ENCODE results near the gene CXCL9.
"Not testable (repeated sequence)": the region's sequence is repeated elsewhere in the genome, so short reads cannot be mapped to it uniquely, and the experiment has no call there.

The CXCL9 gene

GRCh38 chr4:75989846-75990528, 17.3 kb downstream of the CXCL9 start:
- Histone ChIP-seq H3K4me2 (peak overlapping the region; percentile 82 to 97 (median 88)), H3K4me3 (peak overlapping the region; percentile 74 to 97 (median 85)), H3K9ac (peak overlapping the region; percentile 82 to 93 (median 88)), H3K36me3 (peaks cover 4 to 42% (median 38%) of the 10 kb centered on the region in 11 experiments; a peak in 21 of 22 replicates), H3K27ac (peak overlapping the region; percentile 77 to 92 (median 89)), H3K27me3 (no peaks in the 10 kb centered on the region), H3K4me1 (peaks cover 12 to 26% (median 21%) of the 10 kb centered on the region in 10 experiments), H4K20me1 (peaks cover 6 to 48% (median 38%) of the 10 kb centered on the region in 11 experiments; a peak in 21 of 22 replicates), H3K9me3 (replicated peaks in 1 of 11) (peaks cover 0 to 16% (median 8%) of the 10 kb centered on the region in 11 experiments; a peak in 13 of 22 replicates)
- TF ChIP-seq Cebpa-rat (IDR thresholded peaks at IDR 0.05) = no peak

- Histone ChIP-seq H3K27ac (no peak overlapping the region), H3K4me2 (no peak overlapping the region), H3K9ac (no peak overlapping the region), H3K9me3 (replicated peaks in 1 of 11) (peaks cover 0 to 26% (median 10%) of the 10 kb centered on the region in 11 experiments; a peak in 14 of 22 replicates), H3K27me3 (no peaks in the 10 kb centered on the region), H3K4me3 (no peak overlapping the region), H3K4me1 (peaks cover 12 to 22% (median 18%) of the 10 kb centered on the region in 10 experiments), H3K36me3 (peaks cover 36 to 88% (median 80%) of the 10 kb centered on the region in 11 experiments), H4K20me1 (peaks cover 20 to 93% (median 68%) of the 10 kb centered on the region in 11 experiments; a peak in 21 of 22 replicates)
- no peak for TF ChIP-seq Cebpa-rat (IDR thresholded peaks at IDR 0.05)
These were observed 22.2 kb downstream of the CXCL9 start for GRCh38 chr4:75985116-75985515.

GRCh38 chr4:75980576-75980975, 26.7 kb downstream of the CXCL9 start:
- H3K27me3 ChIP-seq = no peaks in the 10 kb centered on the region
- H3K9ac ChIP-seq = no peak overlapping the region
- H4K20me1 ChIP-seq = peaks cover 6 to 60% (median 44%) of the 10 kb centered on the region in 11 experiments; a peak in 20 of 22 replicates
- H3K36me3 ChIP-seq = peaks cover 78 to 97% (median 91%) of the 10 kb centered on the region in 11 experiments
- no peaks in the 10 kb centered on the region for H3K4me1 ChIP-seq
- H3K4me3 ChIP-seq = no peak overlapping the region
- TF ChIP-seq Cebpa-rat (IDR thresholded peaks at IDR 0.05) = no peak
- H3K9me3 ChIP-seq (replicated peaks in 1 of 11) = peaks cover 15 to 33% (median 24%) of the 10 kb centered on the region in 11 experiments; a peak in 21 of 22 replicates
- H3K27ac ChIP-seq = no peak overlapping the region
- no peak overlapping the region for H3K4me2 ChIP-seq

GRCh38 chr4:75976177-75976576, 31.1 kb downstream of the CXCL9 start:
- TF ChIP-seq Cebpa-rat (IDR thresholded peaks at IDR 0.05) = no peak
- peaks cover 0 to 23% (median 10%) of the 10 kb centered on the region in 11 experiments; a peak in 13 of 22 replicates for H4K20me1 ChIP-seq
- H3K4me2 ChIP-seq = no peak overlapping the region
- H3K9ac ChIP-seq = no peak overlapping the region
- no peaks in the 10 kb centered on the region for H3K27me3 ChIP-seq
- no peaks in the 10 kb centered on the region for H3K4me1 ChIP-seq
- H3K4me3 ChIP-seq = no peak overlapping the region
- H3K9me3 ChIP-seq (replicated peaks in 1 of 11) = peaks cover 15 to 28% (median 22%) of the 10 kb centered on the region in 11 experiments; a peak in 21 of 22 replicates
- peaks cover 99 to 100% (median 100%) of the 10 kb centered on the region in 11 experiments for H3K36me3 ChIP-seq
- no peak overlapping the region for H3K27ac ChIP-seq

- H3K36me3 ChIP-seq = peaks cover 99 to 100% (median 100%) of the 10 kb centered on the region in 11 experiments
- peaks cover 15 to 28% (median 22%) of the 10 kb centered on the region in 11 experiments; a peak in 21 of 22 replicates for H3K9me3 ChIP-seq (replicated peaks in 1 of 11)
- H3K27me3 ChIP-seq = no peaks in the 10 kb centered on the region
- no peak overlapping the region for H3K9ac ChIP-seq
- no peaks in the 10 kb centered on the region for H3K4me1 ChIP-seq
- no peak overlapping the region for H3K4me2 ChIP-seq
- peaks cover 0 to 6% (median 0%) of the 10 kb centered on the region in 11 experiments; a peak in 4 of 22 replicates for H4K20me1 ChIP-seq
- no peak overlapping the region for H3K27ac ChIP-seq
- no peak for TF ChIP-seq Cebpa-rat (IDR thresholded peaks at IDR 0.05)
- no peak overlapping the region for H3K4me3 ChIP-seq
These were observed 33.5 kb downstream of the CXCL9 start for GRCh38 chr4:75973766-75974165.

GRCh38 chr4:75968084-75968483, 39.2 kb downstream of the CXCL9 start:
- Histone ChIP-seq H3K9ac (no peak overlapping the region), H3K9me3 (replicated peaks in 1 of 11) (peaks cover 39 to 51% (median 43%) of the 10 kb centered on the region in 11 experiments), H3K27me3 (no peaks in the 10 kb centered on the region), H3K36me3 (peaks cover 99 to 100% (median 100%) of the 10 kb centered on the region in 11 experiments), H3K4me3 (no peak overlapping the region), H3K4me1 (no peaks in the 10 kb centered on the region), H3K4me2 (no peak overlapping the region), H3K27ac (no peak overlapping the region), H4K20me1 (peaks cover 0 to 3% (median 0%) of the 10 kb centered on the region in 11 experiments; a peak in 1 of 22 replicates)
- no peak for TF ChIP-seq Cebpa-rat (IDR thresholded peaks at IDR 0.05)

- peaks cover 94 to 100% (median 98%) of the 10 kb centered on the region in 11 experiments for H3K36me3 ChIP-seq
- TF ChIP-seq Cebpa-rat (IDR thresholded peaks at IDR 0.05) = no peak
- H3K4me1 ChIP-seq = no peaks in the 10 kb centered on the region
- no peaks in the 10 kb centered on the region for H4K20me1 ChIP-seq
- H3K4me3 ChIP-seq = no peak overlapping the region
- H3K9ac ChIP-seq = no peak overlapping the region
- H3K9me3 ChIP-seq (replicated peaks in 1 of 11) = peaks cover 43 to 53% (median 46%) of the 10 kb centered on the region in 11 experiments
- H3K27ac ChIP-seq = no peak overlapping the region
- H3K4me2 ChIP-seq = no peak overlapping the region
- no peaks in the 10 kb centered on the region for H3K27me3 ChIP-seq
These were observed 43.8 kb downstream of the CXCL9 start for GRCh38 chr4:75963558-75963957.

- H3K4me2 ChIP-seq, H3K9ac ChIP-seq, H3K27me3 ChIP-seq, H3K4me1 ChIP-seq, H3K27ac ChIP-seq, H4K20me1 ChIP-seq, H3K4me3 ChIP-seq: not testable (repeated sequence)
- H3K36me3 ChIP-seq = peaks cover 94 to 100% (median 98%) of the 10 kb centered on the region in 11 experiments
- peaks cover 40 to 48% (median 42%) of the 10 kb centered on the region in 11 experiments for H3K9me3 ChIP-seq (replicated peaks in 1 of 11)
These were observed 45.2 kb downstream of the CXCL9 start for GRCh38 chr4:75962072-75962471.

- not testable (repeated sequence) for H3K9ac ChIP-seq, H3K4me1 ChIP-seq, H3K4me3 ChIP-seq, H4K20me1 ChIP-seq, H3K4me2 ChIP-seq, H3K27me3 ChIP-seq, H3K27ac ChIP-seq
- H3K36me3 ChIP-seq = peaks cover 94 to 100% (median 98%) of the 10 kb centered on the region in 11 experiments
- H3K9me3 ChIP-seq (replicated peaks in 1 of 11) = peaks cover 6 to 13% (median 7%) of the 10 kb centered on the region in 11 experiments; a peak in 21 of 22 replicates
These were observed 48.8 kb downstream of the CXCL9 start for GRCh38 chr4:75958546-75958945.

- not testable (repeated sequence) for H3K27me3 ChIP-seq; H3K9me3 ChIP-seq (replicated peaks in 1 of 11); H4K20me1 ChIP-seq; H3K4me2 ChIP-seq; H3K4me3 ChIP-seq; H3K9ac ChIP-seq; H3K4me1 ChIP-seq; H3K27ac ChIP-seq
- peaks cover 95 to 100% (median 99%) of the 10 kb centered on the region in 11 experiments for H3K36me3 ChIP-seq
These were observed 52.5 kb downstream of the CXCL9 start for GRCh38 chr4:75954811-75955210.
